GM18526 (cell line): Measurements from ENCODE around the gene SIGLEC11.

ENCODE experiments used
- POLR2A ChIP-seq: IDR thresholded peaks from 3 replicates; pipeline ENCODE4 v1.6.1; 2011; ENCODE audit not compliant: insufficient read length; ENCODE audit errors: extremely low read depth

Gene SIGLEC11

DNA sequence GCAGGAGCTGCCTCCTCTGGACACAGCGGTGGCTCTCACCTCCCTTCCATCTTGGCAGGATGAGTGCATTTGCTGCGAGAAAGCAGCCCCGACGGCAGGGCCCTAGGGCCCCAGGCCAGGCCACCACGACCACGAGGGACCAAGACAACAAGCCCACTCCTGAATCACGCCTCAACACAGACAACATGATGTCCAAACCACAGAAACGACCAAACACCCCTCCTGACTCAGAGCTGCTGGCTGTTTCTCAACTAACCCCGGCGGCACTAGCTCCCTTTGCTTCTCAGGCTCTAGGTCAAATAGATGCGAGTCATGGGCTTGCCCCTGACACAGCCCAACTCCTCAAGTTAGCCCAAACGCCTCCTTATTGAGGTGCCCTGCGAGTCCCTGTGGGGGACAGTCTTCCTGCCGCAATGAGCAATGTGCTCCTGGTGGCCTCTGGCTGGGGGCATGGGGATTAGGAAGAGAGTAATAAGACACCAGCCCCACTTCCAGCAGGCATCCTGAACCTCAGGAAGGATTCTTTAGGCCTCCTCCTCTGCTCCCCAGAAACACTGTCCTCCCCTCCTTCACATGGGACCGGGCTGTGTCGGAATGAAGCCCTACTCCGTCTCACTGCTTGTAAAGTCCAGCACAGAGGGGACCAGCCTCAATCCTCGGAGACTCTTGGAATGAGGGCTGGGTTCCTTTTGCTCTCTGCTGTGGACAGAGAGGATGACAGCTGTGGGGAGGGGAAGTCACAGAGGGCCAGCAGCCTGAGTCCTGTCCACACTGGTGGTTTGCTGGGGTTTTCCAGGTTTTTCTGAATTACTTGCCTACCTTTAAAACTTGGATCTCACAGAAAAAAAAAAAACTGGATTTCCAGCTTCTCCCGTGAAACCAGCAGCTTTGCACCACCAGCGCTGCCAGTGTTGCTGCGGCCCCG is 38.8 kb downstream of the SIGLEC11 start:
- no peak for TF ChIP-seq POLR2A

DNA sequence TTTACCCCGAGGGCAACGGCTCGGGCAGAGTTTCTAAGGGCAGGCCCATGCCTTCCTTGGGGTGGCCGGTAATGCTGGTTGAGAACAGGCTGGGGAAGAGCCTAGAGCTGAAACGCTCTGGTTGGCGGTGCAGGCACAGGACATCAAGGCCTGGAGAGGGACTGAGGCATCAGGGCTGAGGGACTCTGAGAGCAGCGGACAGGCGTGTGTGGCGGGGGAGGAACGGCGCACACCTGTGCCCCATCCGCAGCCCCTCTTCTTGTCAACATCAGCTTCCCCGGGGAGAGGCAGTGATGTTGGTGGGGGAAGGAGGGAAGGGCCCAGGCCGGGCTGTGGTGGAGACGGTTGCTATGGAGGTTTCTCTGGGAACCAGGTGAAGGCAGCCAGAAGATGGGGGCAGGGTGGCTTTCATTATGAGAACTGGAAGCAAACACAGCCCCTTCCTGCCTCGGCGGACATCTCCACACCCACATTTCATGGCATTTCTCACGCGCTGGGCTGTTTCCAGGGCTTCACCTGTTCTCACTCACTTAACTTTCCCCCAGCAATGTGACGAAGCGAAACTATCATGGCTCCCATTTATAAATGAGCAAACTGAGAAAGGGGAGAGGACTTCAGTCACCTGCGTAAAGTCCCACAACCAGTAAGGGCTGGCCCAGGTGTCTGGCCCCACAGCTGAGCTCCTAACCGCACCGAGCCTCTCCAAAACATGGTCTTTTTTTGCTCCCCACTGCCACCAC is 40.2 kb downstream of the SIGLEC11 start:
- TF ChIP-seq POLR2A: no peak

GRCh38 chr19:49918089-49918488 is 42.9 kb downstream of the SIGLEC11 start:
- no peak for TF ChIP-seq POLR2A

GRCh38 chr19:49916839-49917733 is 43.9 kb downstream of the SIGLEC11 start:
- TF ChIP-seq POLR2A: no peak

- no peak for TF ChIP-seq POLR2A
Observed at GRCh38 chr19:49915271-49915670, 45.7 kb downstream of the SIGLEC11 start.

- TF ChIP-seq POLR2A: no peak
Observed at GRCh38 chr19:49913720-49914119, 47.3 kb downstream of the SIGLEC11 start.

- TF ChIP-seq POLR2A: no peak
Observed at GRCh38 chr19:49912965-49913685, 47.8 kb downstream of the SIGLEC11 start.

GRCh38 chr19:49911381-49912145 is 49.4 kb downstream of the SIGLEC11 start:
- peak; percentile 21 for TF ChIP-seq POLR2A

- TF ChIP-seq POLR2A: no peak
Observed at GRCh38 chr19:49910179-49910578, 50.8 kb downstream of the SIGLEC11 start.

DNA sequence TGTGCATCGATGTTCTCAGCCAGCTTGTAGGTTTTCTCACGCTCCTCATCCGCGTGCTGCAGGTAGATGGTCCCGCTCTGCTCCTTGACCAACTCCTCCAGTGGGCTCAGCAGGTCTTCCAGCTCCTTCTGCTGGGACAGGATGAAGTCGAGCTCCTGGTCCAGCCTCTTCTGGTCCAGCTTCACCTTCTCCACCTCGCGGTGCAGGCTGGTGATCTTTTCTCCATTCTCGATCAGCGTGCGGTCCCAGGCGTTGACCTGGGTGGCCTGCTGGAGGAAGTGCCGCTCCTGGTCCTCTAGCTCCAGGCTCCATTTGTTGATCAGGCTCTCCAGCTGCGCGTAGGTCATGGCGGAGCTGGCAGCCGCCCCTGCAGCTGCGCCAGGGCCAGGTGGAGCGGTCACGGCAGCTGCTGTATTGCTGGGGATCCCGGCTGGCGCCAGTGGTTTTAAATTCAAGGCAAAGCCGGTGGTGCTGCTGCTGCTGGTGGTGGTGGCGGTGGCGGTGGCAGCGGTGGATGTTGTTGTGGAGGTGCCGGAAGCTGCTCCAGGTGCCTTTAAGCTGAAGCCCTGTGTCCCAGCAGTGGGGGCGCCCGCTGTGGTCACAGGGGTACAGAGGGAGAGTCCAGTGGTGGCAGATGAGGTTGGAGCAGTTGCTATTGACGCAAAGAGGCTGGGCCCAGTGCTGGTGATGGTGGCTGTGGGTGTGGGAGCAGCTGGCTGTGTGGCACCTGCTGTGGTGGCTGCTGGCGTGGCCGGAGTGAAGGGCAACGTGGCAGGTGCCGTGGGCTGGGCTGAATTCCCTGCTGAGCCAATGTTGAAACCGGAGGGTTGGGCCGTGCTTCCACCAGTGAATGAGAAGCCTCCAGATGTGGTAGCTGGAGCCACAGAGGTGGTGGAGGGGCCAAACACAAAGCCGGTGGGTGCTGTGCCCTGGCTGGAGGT is 52.2 kb downstream of the SIGLEC11 start:
- TF ChIP-seq POLR2A: no peak

DNA sequence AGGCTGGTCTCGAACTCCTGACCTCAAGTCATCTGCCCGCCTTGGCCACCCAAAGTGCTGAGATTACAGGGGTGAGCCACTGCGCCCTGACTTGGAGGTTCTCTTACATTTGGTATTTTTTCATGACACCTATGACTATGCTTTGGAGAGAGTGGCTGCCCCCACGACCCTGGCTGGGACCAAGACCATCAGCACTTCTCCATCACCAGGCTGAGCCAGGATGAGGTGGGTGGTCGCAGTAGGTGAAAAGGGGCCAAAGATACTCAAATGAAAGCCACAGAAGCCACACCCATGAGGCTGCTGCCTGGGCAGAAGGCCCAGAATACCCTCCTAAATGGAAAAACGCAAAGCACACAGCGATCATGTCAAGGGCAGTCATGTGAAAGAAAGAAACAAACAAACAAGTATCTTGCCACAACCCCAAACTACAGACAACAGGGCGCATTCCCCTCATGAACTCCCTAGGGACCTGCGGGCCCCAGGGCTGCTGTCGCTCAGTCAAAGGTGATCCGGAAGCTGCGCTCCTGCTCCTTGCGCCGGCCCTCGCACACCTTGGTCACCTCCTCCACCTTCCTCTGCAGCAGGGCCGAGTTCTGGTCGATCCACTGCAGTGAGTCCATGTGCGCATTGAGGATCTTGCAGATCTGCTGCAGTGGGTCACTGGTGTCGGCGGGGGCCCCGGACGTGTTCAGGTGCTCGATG is 53.1 kb downstream of the SIGLEC11 start:
- no peak for TF ChIP-seq POLR2A

- TF ChIP-seq POLR2A: no peak
Observed at GRCh38 chr19:49906879-49907564, 54.0 kb downstream of the SIGLEC11 start.
